Activated naive CD8-positive, alpha-beta T cell treated with anti-CD3 and anti-CD28 coated beads for 36 hours (primary cell): Measurements from ENCODE around the gene LPAR3. TPM values are rescaled to one million over a fixed set of nuclear protein-coding genes. Genes with fewer than 3 reads are reported as not detected.

Source experiments
- DNase-seq: peaks from one replicate; pipeline ENCODE4 v3.0.0; 2021
- H3K27ac Mint-ChIP-seq: one replicate; pipeline ENCODE4 v1.8.0; 2022; ENCODE audit warnings: mild to moderate bottlenecking, moderate library complexity, mixed read lengths
- H3K27me3 Mint-ChIP-seq: one replicate; pipeline ENCODE4 v1.8.0; 2022; ENCODE audit warnings: mild to moderate bottlenecking, mixed read lengths
- H3K36me3 Mint-ChIP-seq: one replicate; pipeline ENCODE4 v1.8.0; 2021; ENCODE audit warnings: mild to moderate bottlenecking, mixed read lengths
- H3K4me1 Mint-ChIP-seq: one replicate; pipeline ENCODE4 v1.8.0; 2021; ENCODE audit warnings: mixed read lengths
- H3K4me3 Mint-ChIP-seq: one replicate; pipeline ENCODE4 v1.8.0; 2022; ENCODE audit warnings: mild to moderate bottlenecking, moderate library complexity, mixed read lengths
- H3K9me3 Mint-ChIP-seq: one replicate; pipeline ENCODE4 v1.8.0; 2022; ENCODE audit warnings: mixed read lengths
- total RNA-seq, 2 experiments: library from RNA; stranded (reverse); gene quantifications; one replicate each; pipeline ENCODE4 v1.2.3, GENCODE V29; 2021

The LPAR3 gene
- total RNA-seq, 2 experiments from 2014 or later, result 1.1 to 1.4 TPM

DNA sequence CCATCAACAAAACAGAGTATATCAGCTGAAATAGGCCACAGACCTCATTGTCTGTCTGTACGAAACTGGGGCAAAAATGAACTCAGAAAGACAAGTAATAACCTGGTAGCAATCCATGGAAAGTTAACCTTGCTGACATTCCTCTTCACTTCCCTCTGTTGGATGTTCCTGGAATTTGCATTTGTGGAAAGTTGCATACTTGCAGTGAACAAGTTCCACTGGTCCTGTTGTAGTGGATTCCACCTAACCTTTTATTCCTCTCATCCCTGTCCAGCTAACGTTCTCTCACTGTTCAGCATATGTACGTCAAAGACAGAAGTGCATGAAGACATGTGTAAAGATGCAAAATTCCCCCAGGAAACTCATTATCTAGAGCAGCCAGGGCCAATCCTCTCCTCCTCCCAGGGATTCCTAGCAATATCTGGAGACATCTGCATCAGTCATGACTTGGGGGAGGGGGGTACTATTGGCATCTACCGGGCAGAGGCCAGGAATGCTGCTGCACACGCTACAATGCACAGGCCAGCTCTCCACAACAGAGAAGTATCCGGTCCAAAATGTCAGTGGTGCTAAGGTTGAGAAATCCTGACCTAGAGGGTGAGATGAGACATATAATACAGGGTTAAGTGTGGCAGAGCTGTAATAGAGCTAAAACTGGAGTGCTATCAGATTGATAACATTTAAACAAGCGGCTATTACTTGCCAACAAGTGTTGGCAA, 8.2 kb downstream of the LPAR3 start:
- no peak overlapping the region for H3K4me3 Mint-ChIP-seq
- no peak overlapping the region for H3K27ac Mint-ChIP-seq
- H3K36me3 Mint-ChIP-seq, result peaks cover 4% of the 10 kb centered on the region
- H3K9me3 Mint-ChIP-seq, result peaks cover 1% of the 10 kb centered on the region
- peaks cover 6% of the 10 kb centered on the region for H3K4me1 Mint-ChIP-seq
- no peak for DNase-seq
- peaks cover 3% of the 10 kb centered on the region for H3K27me3 Mint-ChIP-seq

GRCh38 chr1:84883286-84883685, 9.7 kb downstream of the LPAR3 start:
- peaks cover 3% of the 10 kb centered on the region for H3K27me3 Mint-ChIP-seq
- no peak overlapping the region for H3K27ac Mint-ChIP-seq
- no peak for DNase-seq
- H3K9me3 Mint-ChIP-seq, result peaks cover 1% of the 10 kb centered on the region
- no peaks in the 10 kb centered on the region for H3K4me1 Mint-ChIP-seq
- H3K4me3 Mint-ChIP-seq, result no peak overlapping the region
- peaks cover 4% of the 10 kb centered on the region for H3K36me3 Mint-ChIP-seq

- Mint-ChIP-seq H3K4me3 (no peak overlapping the region), H3K27ac (no peak overlapping the region), H3K36me3 (peaks cover 3% of the 10 kb centered on the region), H3K27me3 (no peaks in the 10 kb centered on the region), H3K4me1 (peaks cover 9% of the 10 kb centered on the region), H3K9me3 (peaks cover 1% of the 10 kb centered on the region)
- DNase-seq, result no peak
These were observed 15.4 kb downstream of the LPAR3 start for GRCh38 chr1:84877592-84877991.

DNA sequence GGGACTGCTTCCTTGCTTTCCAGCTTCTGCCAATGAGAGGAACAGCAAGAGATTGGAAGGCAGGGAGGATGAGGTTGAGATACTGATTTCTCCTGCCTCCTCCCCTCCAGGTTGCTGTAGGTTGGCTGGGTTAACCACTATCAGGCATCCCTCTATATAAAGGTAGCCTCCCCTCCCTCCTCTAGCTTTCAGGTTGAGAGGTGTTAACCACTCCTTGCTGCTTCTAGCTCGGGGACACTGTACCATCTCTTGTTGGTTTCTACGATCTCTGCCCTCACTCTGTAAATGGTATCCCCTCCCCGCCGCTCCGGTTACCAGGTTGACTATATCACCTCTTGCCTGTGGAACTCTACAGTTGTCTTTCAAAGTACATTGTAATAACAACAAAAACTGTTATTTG, 16.7 kb downstream of the LPAR3 start:
- Mint-ChIP-seq H3K27ac (no peak overlapping the region), H3K27me3 (no peaks in the 10 kb centered on the region)
- no peak for DNase-seq

DNA sequence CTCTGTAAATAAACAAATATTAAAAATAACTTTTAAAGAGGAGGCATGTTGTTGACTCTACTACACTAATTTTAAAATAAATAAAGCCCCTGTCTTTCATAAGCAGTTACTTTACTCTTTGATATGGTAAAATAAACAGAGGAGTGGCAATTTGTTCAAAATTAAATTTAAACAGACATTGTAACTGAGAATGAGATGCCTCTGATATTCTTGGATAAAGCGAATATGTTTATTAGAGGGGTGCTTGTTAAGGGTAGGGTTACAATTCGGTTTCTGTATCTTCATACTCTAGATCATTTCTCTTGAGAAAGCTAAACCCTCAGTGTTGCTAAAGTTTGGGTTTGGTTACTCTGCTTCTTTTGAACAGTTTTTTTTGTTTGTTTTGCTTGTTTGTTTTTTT, 19.6 kb downstream of the LPAR3 start:
- Mint-ChIP-seq H3K27me3 (no peaks in the 10 kb centered on the region), H3K36me3 (no peaks in the 10 kb centered on the region), H3K9me3 (no peaks in the 10 kb centered on the region)

More for the DNA sequence above, 16.7 kb downstream of the LPAR3 start:
- Mint-ChIP-seq H3K36me3 (peaks cover under 1% of the 10 kb centered on the region), H3K4me3 (no peak overlapping the region), H3K4me1 (peaks cover 9% of the 10 kb centered on the region), H3K9me3 (no peaks in the 10 kb centered on the region)

DNA sequence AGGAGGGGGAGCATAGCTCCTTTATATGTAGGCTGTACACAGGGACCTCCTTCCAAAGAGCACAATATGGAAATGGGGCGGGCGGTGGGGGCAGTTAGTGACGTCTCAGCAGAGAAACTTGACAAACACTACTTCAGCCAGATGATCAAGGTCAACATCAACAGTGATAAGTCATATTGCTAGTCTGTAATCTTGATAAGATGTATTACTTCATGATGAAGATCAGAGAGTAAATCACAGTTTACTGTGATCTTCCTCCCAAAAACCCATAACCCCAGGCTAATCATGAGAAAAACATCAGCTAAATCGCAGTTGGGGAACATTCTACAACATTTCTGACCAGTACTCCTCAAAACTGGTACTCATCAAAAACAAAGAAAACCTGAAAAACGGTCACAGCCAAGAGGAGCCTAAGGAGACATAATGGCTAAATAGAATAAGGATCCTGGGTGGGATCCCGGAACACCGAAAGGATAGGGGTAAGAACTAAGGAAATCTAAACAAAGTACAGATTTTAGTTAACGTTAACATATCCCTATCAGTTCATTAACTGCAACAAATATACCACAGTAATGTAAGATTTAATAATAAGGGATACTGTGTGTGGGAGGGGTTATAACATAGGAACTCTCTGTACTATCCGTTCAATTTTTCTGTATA, 20.2 kb downstream of the LPAR3 start:
- H3K4me1 Mint-ChIP-seq, result peaks cover 17% of the 10 kb centered on the region
- H3K27ac Mint-ChIP-seq, result no peak overlapping the region
- H3K27me3 Mint-ChIP-seq, result no peaks in the 10 kb centered on the region
- no peaks in the 10 kb centered on the region for H3K9me3 Mint-ChIP-seq
- no peaks in the 10 kb centered on the region for H3K36me3 Mint-ChIP-seq
- DNase-seq, result no peak
- no peak overlapping the region for H3K4me3 Mint-ChIP-seq

More for the DNA sequence above, 19.6 kb downstream of the LPAR3 start:
- Mint-ChIP-seq H3K4me3 (no peak overlapping the region), H3K4me1 (peaks cover 17% of the 10 kb centered on the region), H3K27ac (no peak overlapping the region)
- DNase-seq, result no peak

- H3K27me3 Mint-ChIP-seq, result no peaks in the 10 kb centered on the region
- no peak overlapping the region for H3K4me3 Mint-ChIP-seq
- no peak overlapping the region for H3K27ac Mint-ChIP-seq
These were observed 21.8 kb downstream of the LPAR3 start for GRCh38 chr1:84871181-84871580.

DNA sequence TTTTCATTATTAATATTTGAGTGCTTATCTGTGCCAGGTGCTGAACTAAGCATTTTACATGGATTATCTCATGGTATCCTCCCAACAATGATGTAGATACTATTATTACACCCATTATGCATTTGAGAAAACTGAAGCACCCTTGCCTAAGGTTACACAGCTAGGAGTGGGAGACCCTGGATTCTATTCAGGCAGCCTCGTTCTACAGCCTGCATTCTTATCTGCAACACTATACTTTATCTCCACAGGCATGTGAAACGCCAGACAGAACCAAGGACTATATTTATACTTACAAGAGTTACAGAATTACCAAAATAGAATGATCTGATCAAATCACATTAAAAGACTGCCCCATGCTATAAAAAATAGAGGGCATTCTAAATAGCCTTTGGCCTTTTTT, 22.4 kb downstream of the LPAR3 start:
- no peak for DNase-seq
- H3K27me3 Mint-ChIP-seq, result no peaks in the 10 kb centered on the region
- peaks cover 8% of the 10 kb centered on the region for H3K4me1 Mint-ChIP-seq
- no peaks in the 10 kb centered on the region for H3K36me3 Mint-ChIP-seq
- no peak overlapping the region for H3K4me3 Mint-ChIP-seq
- no peaks in the 10 kb centered on the region for H3K9me3 Mint-ChIP-seq
- no peak overlapping the region for H3K27ac Mint-ChIP-seq

More at GRCh38 chr1:84871181-84871580, 21.8 kb downstream of the LPAR3 start:
- no peak for DNase-seq
- Mint-ChIP-seq H3K36me3 (no peaks in the 10 kb centered on the region), H3K9me3 (no peaks in the 10 kb centered on the region), H3K4me1 (peaks cover 10% of the 10 kb centered on the region)

- Mint-ChIP-seq H3K4me1 (peaks cover 8% of the 10 kb centered on the region), H3K9me3 (no peaks in the 10 kb centered on the region), H3K27me3 (no peaks in the 10 kb centered on the region), H3K4me3 (no peak overlapping the region), H3K36me3 (no peaks in the 10 kb centered on the region), H3K27ac (no peak overlapping the region)
- no peak for DNase-seq
These were observed 23.3 kb downstream of the LPAR3 start for GRCh38 chr1:84869720-84870119.

- Mint-ChIP-seq H3K4me3 (peak overlapping the region; percentile 66), H3K27me3 (no peaks in the 10 kb centered on the region), H3K9me3 (no peaks in the 10 kb centered on the region), H3K36me3 (peaks cover 4% of the 10 kb centered on the region), H3K4me1 (peaks cover 47% of the 10 kb centered on the region), H3K27ac (peak overlapping the region; percentile 85)
- DNase-seq, result peak; percentile 53
These were observed 30.2 kb downstream of the LPAR3 start for GRCh38 chr1:84862810-84863251.

DNA sequence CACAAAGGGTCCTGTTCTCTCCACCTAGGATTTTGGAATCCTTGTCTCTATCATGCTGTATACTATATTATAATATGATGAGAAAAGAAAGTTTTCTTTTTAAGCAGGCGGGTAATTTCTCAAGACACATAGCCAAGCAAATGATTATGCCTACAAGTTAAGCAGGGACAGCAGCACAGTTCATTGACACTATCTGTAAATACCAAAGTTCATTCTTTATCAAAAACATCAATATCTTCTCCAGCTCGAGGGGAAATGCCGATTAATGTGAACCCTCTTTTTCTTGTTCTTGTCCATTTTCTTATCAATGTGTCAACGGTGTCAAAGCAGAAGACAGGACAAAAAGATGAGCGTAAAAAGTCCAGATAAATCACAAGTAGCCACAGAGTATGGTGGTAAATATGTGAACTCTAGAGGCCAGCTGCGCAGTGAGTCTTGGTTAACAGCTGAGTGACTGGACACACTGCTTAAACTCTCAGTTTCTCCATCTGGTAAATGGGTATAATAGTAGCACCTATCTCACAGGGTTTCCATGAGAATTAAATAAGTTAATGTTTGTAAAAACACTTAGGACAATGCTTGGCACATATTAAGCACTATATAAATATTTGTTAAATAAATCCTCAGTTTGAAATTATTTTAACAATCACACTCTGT, 30.9 kb downstream of the LPAR3 start:
- DNase-seq, result no peak
- H3K36me3 Mint-ChIP-seq, result peaks cover 4% of the 10 kb centered on the region
- H3K4me1 Mint-ChIP-seq, result peaks cover 47% of the 10 kb centered on the region
- no peak overlapping the region for H3K4me3 Mint-ChIP-seq
- no peaks in the 10 kb centered on the region for H3K9me3 Mint-ChIP-seq
- H3K27ac Mint-ChIP-seq, result peak overlapping the region; percentile 9
- H3K27me3 Mint-ChIP-seq, result no peaks in the 10 kb centered on the region

DNA sequence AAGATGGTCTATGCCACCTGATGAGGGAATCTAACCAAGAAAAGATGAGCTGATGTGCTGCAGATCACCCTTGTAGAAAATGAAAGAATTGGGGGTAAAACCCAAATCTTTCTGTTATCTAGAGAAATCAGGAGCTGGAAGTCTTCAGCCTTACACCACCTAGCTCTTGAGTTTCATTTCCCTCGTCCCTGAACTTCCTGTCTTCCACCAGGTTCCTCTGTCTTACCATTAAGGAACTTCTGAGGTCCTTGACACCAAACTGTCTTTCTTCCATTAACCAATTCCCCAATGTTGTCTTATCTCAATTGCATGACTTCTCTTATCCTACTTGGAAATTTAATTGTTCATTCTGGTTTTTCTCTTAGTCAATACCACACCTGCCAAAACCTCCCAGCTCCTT, 31.5 kb downstream of the LPAR3 start:
- Mint-ChIP-seq H3K4me3 (peak overlapping the region; percentile 7), H3K4me1 (peaks cover 49% of the 10 kb centered on the region), H3K36me3 (peaks cover 4% of the 10 kb centered on the region), H3K9me3 (no peaks in the 10 kb centered on the region), H3K27me3 (no peaks in the 10 kb centered on the region), H3K27ac (peak overlapping the region; percentile 62)
- DNase-seq, result no peak

- Mint-ChIP-seq H3K4me1 (peaks cover 63% of the 10 kb centered on the region), H3K9me3 (no peaks in the 10 kb centered on the region), H3K36me3 (peaks cover 7% of the 10 kb centered on the region), H3K27me3 (no peaks in the 10 kb centered on the region), H3K4me3 (no peak overlapping the region), H3K27ac (no peak overlapping the region)
- DNase-seq, result no peak
These were observed 33.1 kb downstream of the LPAR3 start for GRCh38 chr1:84859866-84860265.

DNA sequence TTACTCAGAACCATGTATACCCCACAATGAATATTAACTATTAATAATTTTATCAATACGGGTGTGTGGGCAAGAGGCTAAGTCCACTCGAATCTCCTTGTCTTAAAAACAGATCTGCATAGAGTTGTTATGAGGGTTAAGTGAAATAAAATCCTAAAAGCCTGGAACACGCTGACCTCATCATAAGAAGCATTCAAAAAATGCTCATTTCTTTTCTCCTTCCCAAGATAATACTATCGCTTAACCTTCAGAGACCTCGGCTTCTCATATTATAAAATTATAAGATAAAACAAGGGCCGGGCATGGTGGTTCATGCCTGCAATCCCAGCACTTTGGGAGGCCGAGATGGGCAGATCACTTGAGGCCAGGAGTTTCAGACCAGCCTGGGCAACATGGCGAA, 35.1 kb downstream of the LPAR3 start:
- no peak overlapping the region for H3K27ac Mint-ChIP-seq
- peaks cover 3% of the 10 kb centered on the region for H3K9me3 Mint-ChIP-seq
- no peak for DNase-seq
- H3K27me3 Mint-ChIP-seq, result no peaks in the 10 kb centered on the region
- peaks cover 12% of the 10 kb centered on the region for H3K36me3 Mint-ChIP-seq
- peaks cover 70% of the 10 kb centered on the region for H3K4me1 Mint-ChIP-seq
- H3K4me3 Mint-ChIP-seq, result no peak overlapping the region

- no peak overlapping the region for H3K4me3 Mint-ChIP-seq
- peaks cover 62% of the 10 kb centered on the region for H3K4me1 Mint-ChIP-seq
These were observed 36.2 kb downstream of the LPAR3 start for GRCh38 chr1:84856726-84857270.

More at GRCh38 chr1:84856726-84857270, 36.2 kb downstream of the LPAR3 start:
- H3K36me3 Mint-ChIP-seq, result peaks cover 12% of the 10 kb centered on the region
- H3K27ac Mint-ChIP-seq, result no peak overlapping the region
- H3K27me3 Mint-ChIP-seq, result no peaks in the 10 kb centered on the region
- H3K9me3 Mint-ChIP-seq, result peaks cover 3% of the 10 kb centered on the region
- DNase-seq, result no peak
